Measurements from ENCODE around the gene CXCL14. TPM values are rescaled to one million over a fixed set of nuclear protein-coding genes. Genes with fewer than 3 reads are reported as not detected.

Gene CXCL14
- polyA plus RNA-seq (2012; ENCODE audit: missing spikeins), result not detected

- FAIRE-seq (no peak), DNase-seq (ENCODE audit: insufficient read length) (no peak)
- TF ChIP-seq POLR2A (IDR thresholded peaks at IDR 0.05; ENCODE audit: low read depth, low read length), result no peak
- no peak for TF ChIP-seq POLR2AphosphoS5 (IDR thresholded peaks at IDR 0.05; ENCODE audit: low read depth, low read length)
- no peak for TF ChIP-seq TAF1 (IDR thresholded peaks at IDR 0.05; ENCODE audit: borderline replicate concordance, low read depth, low read length)
Observed at GRCh38 chr5:135578685-135579341, at the start of gene CXCL14. Gene CXCL14 (minus strand): TSS chr5:135578991. CDS start chr5:135578778, 213 bp downstream.

- DNase-seq (ENCODE audit: insufficient read length), result no peak
- FAIRE-seq, result no peak
- TF ChIP-seq TAF1 (IDR thresholded peaks at IDR 0.05; ENCODE audit: borderline replicate concordance, low read depth, low read length) (no peak), POLR2A (IDR thresholded peaks at IDR 0.05; ENCODE audit: low read depth, low read length) (no peak), POLR2AphosphoS5 (IDR thresholded peaks at IDR 0.05; ENCODE audit: low read depth, low read length) (no peak)
Observed at GRCh38 chr5:135626636-135627035, 47.8 kb upstream of the CXCL14 start.

DNA sequence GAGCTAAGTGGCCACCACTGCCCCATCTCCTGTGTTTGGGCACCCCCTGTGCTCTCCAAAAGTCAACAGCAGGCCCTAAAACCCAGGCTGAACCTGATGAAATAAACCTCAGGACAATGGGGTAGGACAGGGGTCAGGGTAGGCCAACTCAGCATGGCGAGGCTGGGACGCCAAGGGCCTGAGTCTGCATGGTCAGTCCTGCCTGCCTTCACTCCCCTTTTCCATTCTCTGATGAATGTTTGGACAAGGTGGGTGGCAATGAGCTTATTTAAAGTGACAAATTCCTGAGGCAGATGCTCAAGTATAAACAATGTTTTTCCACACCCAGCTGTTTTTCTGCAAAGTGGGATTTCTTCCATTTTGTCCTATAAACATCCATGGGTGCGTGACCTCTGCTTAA, 47.2 kb upstream of the CXCL14 start:
- DNase-seq (ENCODE audit: insufficient read length) (no peak), FAIRE-seq (no peak)
- TF ChIP-seq POLR2A (IDR thresholded peaks at IDR 0.05; ENCODE audit: low read depth, low read length) (no peak), TAF1 (IDR thresholded peaks at IDR 0.05; ENCODE audit: borderline replicate concordance, low read depth, low read length) (no peak), POLR2AphosphoS5 (IDR thresholded peaks at IDR 0.05; ENCODE audit: low read depth, low read length) (no peak)

DNA sequence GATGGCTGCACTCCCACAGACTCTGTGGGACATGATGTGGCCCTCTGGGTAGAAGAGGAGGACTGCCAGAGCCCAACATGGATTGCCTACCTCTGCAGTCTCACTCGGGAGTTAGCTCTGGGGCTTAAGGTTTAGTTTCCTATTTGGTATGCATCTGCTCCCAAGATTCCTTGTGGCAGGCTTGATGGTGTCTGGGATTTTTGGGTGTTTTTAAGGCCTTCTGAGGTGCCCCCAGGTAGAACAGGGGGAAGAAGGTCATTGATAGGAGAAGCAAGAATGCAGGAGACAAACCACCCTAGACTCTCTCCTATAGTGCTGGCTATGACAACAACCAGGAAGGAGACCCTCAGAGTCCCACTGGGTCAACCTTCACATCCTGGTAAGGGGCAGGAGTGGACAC, 46.7 kb upstream of the CXCL14 start:
- FAIRE-seq (no peak), DNase-seq (ENCODE audit: insufficient read length) (no peak)
- TF ChIP-seq TAF1 (IDR thresholded peaks at IDR 0.05; ENCODE audit: borderline replicate concordance, low read depth, low read length), result no peak
- no peak for TF ChIP-seq POLR2A (IDR thresholded peaks at IDR 0.05; ENCODE audit: low read depth, low read length)
- TF ChIP-seq POLR2AphosphoS5 (IDR thresholded peaks at IDR 0.05; ENCODE audit: low read depth, low read length), result no peak

DNA sequence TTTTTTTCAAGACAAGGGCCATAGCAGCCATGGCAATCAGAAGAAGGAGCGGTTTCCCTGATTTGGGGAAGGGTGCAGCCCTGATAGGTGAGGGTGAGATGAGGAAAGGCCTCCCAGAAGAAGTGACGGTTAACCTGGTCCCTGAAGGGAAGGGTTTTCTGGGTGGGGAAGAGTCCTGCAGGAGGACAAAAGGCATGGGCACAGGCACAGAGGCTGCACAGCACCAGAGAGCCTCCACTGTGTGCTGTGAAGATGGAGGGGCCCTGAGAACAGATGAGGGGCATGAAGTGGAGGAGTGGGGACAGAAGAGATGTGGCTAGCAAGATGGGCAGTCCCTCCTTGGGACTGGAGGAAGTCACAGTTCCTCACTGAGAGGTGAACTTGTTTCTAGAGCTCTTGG, 46.3 kb upstream of the CXCL14 start:
- TF ChIP-seq POLR2AphosphoS5 (IDR thresholded peaks at IDR 0.05; ENCODE audit: low read depth, low read length), result no peak
- no peak for DNase-seq (ENCODE audit: insufficient read length)
- no peak for FAIRE-seq

DNA sequence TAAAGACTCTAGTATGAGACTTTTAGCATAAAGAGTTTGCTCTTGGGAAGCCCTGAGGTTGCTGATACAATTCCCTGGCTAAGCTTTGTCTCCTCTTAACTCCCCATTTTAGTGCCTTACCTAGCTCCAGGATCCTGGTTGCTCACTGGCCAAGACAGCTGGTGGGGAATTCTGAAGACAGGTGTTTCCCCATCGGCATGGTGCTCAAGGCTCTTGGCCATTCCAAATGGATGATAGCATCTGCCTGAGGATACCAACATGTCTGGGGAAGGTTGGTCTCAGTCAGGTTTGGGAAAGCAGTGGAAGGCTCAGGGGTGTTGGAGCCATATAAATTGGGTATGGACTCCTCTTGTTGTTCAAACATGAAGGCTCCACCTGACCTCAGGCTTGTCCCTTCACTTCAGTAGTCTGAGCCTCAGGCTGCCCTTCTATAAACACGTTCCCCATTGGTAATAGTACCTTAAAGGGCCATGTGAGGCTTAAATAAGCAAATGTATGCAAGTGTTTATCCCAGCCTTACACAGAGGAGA, 44.5 kb upstream of the CXCL14 start:
- DNase-seq (ENCODE audit: insufficient read length), result no peak
- TF ChIP-seq POLR2A (IDR thresholded peaks at IDR 0.05; ENCODE audit: low read depth, low read length) (no peak), TAF1 (IDR thresholded peaks at IDR 0.05; ENCODE audit: borderline replicate concordance, low read depth, low read length) (no peak), POLR2AphosphoS5 (IDR thresholded peaks at IDR 0.05; ENCODE audit: low read depth, low read length) (no peak)
- FAIRE-seq, result no peak

DNA sequence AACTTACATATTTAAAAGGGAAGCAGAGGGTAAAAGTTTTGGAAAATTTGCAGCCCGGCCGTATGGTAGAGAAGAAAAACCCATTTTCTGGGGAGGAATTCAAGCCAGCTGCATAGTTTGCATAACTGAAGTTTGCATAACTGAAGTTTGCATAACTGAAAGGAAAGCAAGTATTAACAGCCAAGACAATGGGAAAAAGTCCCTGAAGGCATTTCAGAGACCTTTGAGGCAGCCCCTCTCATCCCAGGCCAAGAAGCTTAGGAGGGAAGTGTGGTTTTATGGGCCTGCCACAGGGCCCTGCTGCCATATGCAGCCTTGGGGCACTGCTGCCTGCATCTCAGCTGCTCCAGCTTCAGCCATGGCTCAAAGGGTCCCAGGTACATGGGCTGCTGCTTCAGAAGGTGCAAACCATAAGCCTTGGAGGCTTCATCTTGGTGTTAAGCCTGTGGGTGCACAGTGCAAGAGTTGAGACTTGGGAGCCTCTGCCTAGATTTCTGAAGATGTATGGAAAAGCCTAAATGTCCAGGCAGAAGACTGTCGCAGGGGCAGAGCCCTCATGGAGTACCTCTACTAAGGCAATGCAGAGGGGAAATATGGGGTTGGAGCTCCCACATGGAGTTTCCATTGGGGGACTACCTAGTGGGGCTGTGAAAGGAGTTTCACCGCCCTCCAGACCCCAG, 36.9 kb upstream of the CXCL14 start:
- DNase-seq (ENCODE audit: insufficient read length) (no peak), FAIRE-seq (no peak)
- TF ChIP-seq POLR2A (IDR thresholded peaks at IDR 0.05; ENCODE audit: low read depth, low read length), result no peak
- no peak for TF ChIP-seq POLR2AphosphoS5 (IDR thresholded peaks at IDR 0.05; ENCODE audit: low read depth, low read length)
- TF ChIP-seq TAF1 (IDR thresholded peaks at IDR 0.05; ENCODE audit: borderline replicate concordance, low read depth, low read length), result no peak

DNA sequence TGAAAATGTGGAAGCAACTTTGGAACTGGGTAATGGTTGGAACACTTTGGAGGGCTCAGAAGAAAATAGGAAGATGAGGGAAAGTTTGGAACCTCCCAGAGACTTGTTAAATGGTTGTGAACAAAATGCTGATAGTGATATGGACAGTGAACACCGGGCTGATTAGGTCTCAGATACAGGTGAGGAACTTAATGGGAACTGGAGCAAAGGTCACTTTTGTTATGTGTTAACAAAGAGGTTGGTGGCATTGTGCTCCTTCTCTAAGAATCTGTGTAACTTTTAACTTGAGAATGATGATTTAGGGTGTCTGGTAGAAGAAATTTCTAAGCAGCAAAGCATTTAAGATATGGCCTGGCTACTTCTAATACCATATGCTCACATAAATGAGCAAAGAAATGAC, 36.4 kb upstream of the CXCL14 start:
- no peak for DNase-seq (ENCODE audit: insufficient read length)
- TF ChIP-seq POLR2AphosphoS5 (IDR thresholded peaks at IDR 0.05; ENCODE audit: low read depth, low read length) (no peak), TAF1 (IDR thresholded peaks at IDR 0.05; ENCODE audit: borderline replicate concordance, low read depth, low read length) (no peak), POLR2A (IDR thresholded peaks at IDR 0.05; ENCODE audit: low read depth, low read length) (no peak)
- FAIRE-seq, result no peak

DNA sequence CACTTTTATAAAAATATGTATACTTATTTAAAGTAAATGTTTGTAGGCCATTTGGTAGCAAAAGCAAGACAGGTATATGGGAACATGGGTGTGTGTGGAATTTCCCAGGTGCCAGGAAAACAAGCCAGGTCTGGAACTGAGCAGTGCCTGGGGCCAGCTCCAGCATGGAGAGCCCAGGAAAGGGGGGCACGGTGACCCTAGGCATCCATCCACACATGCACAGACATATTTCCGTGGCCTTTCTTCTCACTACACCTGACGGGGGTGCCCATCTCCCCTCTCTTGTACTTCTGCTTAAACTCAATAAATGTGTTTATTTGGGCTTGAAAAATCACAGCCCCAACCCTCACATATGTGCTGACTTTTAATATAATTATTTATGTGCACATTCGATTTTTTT, 31.2 kb upstream of the CXCL14 start:
- no peak for DNase-seq (ENCODE audit: insufficient read length)
- TF ChIP-seq POLR2AphosphoS5 (IDR thresholded peaks at IDR 0.05; ENCODE audit: low read depth, low read length) (no peak), TAF1 (IDR thresholded peaks at IDR 0.05; ENCODE audit: borderline replicate concordance, low read depth, low read length) (no peak), POLR2A (IDR thresholded peaks at IDR 0.05; ENCODE audit: low read depth, low read length) (no peak)

GRCh38 chr5:135608761-135609443, 30.1 kb upstream of the CXCL14 start:
- no peak for TF ChIP-seq TAF1 (IDR thresholded peaks at IDR 0.05; ENCODE audit: borderline replicate concordance, low read depth, low read length)
- no peak for TF ChIP-seq POLR2A (IDR thresholded peaks at IDR 0.05; ENCODE audit: low read depth, low read length)
- TF ChIP-seq POLR2AphosphoS5 (IDR thresholded peaks at IDR 0.05; ENCODE audit: low read depth, low read length), result no peak
- no peak for FAIRE-seq
- DNase-seq (ENCODE audit: insufficient read length), result no peak

More for the DNA sequence above, 31.2 kb upstream of the CXCL14 start:
- FAIRE-seq, result no peak

DNA sequence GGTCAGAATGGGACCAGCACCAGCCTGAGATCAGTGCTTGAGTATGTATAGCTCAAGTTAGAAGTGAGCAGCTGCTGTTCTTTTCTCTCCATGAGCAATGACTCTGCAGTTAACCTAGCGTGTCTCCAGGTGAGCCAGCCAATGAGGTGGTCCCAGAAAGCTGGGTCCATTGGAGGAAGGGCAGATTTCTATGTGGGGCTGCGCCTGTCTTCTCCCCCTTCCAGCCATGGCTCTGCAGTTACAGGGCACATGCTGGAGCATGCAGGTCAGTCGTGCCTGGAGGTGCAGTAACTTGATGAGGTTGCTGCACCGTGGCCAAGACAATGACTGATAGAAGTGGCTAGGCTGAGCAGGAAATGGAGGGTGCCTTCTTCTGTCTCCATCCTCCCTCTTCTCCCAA, 29.6 kb upstream of the CXCL14 start:
- DNase-seq (ENCODE audit: insufficient read length) (no peak), FAIRE-seq (no peak)
- TF ChIP-seq TAF1 (IDR thresholded peaks at IDR 0.05; ENCODE audit: borderline replicate concordance, low read depth, low read length), result no peak
- no peak for TF ChIP-seq POLR2A (IDR thresholded peaks at IDR 0.05; ENCODE audit: low read depth, low read length)
